GM11168 (cell line): ENCODE results near the gene PLAA.

ENCODE experiments used
- in situ Hi-C: fragments of 300-500 bp; cut with MboI; formaldehyde crosslinking; loops from one replicate; pipeline ENCODE4 v1.12.0; 2022; ENCODE audit warnings: low sequenced_read_pairs; ENCODE audit not compliant: unreplicated experiment

PLAA gene

GRCh38 chr9:26946753-26947727, at the start of gene PLAA:
Gene PLAA, minus strand, starts transcription at chr9:26947242. Its CDS starts 197 bp downstream, at chr9:26947045.
- in situ Hi-C loops = no loop called here

GRCh38 chr9:26995810-26996209, 48.8 kb upstream of the PLAA start:
- in situ Hi-C loops = no loop called here

DNA sequence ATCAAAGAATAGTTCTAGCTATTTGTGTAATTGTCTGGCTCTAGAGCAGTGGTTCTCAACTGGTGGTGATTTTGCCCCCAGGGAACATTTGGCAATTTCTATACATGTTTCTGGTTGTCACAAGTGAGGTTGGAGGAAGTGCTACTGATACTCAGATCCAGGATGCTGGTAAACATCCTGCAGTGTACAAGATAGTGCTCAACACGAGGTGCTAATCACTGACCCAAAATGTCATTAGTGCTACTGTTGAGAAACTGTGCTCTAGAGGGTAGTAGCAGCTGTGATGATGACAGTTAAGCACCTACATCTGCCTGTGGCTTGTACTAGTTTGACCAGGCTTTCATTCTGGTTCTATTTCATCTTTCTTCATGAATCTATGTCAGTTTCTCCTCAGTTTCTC, 36.3 kb upstream of the PLAA start:
- in situ Hi-C loops = no loop called here

- in situ Hi-C loops = no loop called here
These were observed 29.0 kb upstream of the PLAA start for GRCh38 chr9:26975728-26976707.

DNA sequence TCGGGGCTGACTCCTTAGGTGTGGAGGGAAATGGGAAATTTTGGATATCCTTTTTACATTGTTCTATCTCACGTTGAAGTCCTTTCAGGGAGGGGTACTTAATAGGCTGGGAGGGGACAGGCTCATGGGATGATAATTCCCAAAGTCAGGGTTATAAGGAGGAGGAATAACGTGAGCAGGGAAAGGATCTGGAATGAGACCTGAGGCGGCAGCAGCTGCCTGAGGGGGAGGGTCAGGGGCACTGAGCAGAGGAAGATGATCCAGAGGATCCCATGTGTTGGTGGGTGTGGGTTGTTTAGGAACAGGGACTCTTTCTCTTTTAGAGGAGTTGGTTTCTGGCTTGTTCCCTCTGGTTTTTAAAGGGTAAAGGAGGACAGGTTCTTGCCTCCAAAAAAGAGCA, 27.9 kb upstream of the PLAA start:
- in situ Hi-C loops = no loop called here

- in situ Hi-C loops = no loop called here
These were observed 26.9 kb upstream of the PLAA start for GRCh38 chr9:26973989-26974388.

GRCh38 chr9:26971721-26972120, 24.7 kb upstream of the PLAA start:
- in situ Hi-C loops = no loop called here

DNA sequence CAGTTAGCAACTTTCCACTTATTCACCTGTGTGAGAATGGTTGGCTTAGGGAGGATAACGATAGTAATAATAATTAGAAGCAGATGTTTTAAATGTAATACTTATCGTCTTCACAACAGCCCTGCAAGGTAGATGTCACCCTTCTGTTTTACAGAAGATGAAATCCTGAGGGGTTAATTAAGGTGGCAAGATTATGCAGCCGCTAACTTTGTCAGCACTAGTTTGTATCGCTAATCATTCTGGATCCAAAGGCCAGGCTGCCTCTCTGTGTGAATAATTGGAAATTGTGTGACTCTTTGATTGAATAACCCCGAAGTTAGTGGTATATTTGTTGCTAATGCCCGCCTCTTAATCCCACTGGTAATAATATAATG, 9.8 kb upstream of the PLAA start:
- in situ Hi-C loops = no loop called here

DNA sequence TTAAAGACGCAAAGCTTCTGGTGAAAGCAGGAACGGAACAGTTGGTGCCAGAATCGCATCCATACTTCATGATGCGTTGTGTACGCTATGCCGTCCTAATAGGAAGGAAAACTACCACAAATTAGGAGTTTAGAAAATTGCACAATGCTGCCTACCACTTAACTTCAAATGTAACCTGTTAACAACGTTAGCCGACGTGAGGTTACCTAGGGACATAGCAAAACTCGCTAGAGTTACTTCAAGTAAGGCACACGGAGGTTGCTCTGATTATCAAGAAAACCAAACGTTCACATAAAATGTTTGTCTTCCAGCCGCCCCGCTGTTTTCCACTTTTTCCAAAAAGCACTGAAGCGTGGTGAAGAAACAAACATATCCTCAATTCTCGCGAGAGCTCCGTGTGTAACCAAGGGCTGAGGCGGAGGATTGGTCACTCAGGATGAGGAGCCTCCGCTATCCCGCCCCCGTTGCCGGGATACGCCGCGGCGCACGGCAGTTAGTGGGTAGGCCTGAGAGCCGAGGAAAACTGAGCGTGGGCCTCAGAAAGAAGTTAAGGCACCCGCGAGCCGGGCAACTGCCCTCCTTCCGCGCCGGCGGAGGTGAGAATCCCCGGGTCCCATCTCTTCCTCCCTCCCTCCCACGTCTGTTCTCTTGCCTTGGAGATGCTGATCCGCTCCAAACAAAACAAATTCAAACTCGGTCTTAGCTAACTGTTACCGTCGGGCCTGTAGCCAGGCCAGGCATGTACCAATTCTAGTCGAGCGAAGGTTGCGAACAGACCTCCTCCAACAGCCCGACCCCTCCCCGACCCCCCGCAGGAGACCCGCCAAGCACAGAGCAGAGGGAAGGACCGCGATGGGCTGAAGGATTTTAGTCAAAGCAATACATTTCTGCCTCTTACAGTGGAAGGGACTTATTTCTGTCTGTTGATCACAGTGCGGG, 9.1 kb upstream of the PLAA start, which contains the start of gene IFT74:
Gene IFT74 (plus strand): TSS at position 492 of the 939 bp plus-strand sequence. CDS start 5,556 bp downstream, outside the sequence.
- in situ Hi-C loops = no loop called here

- in situ Hi-C loops = no loop called here
These were observed 8.3 kb upstream of the PLAA start for GRCh38 chr9:26955222-26955903.

GRCh38 chr9:26954050-26954508, 7.0 kb upstream of the PLAA start:
- in situ Hi-C loops = no loop called here

- in situ Hi-C loops = no loop called here
These were observed 4.8 kb upstream of the PLAA start for GRCh38 chr9:26951794-26952193.

DNA sequence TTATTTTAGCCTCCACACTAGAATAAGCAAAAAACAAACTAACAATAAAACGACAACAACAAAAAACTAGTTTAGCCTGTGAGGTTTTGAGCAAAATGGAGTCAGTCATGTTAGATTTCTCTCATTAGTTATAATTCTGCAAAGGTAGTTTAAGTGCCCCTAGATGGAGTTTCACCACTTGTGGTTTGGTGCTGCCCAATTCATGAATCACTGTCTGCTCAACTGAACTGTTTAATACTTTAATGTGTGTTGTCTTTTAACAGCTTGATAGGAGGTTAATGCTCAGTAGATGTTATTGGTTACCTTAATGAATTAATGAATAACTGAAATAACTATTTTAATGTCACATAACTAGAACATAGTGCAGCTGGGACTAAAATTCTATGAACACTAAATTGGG, 3.5 kb upstream of the PLAA start:
- in situ Hi-C loops = no loop called here

- in situ Hi-C loops = no loop called here
These were observed 2.6 kb upstream of the PLAA start for GRCh38 chr9:26949637-26950069.

GRCh38 chr9:26947736-26948135, 694 bp upstream of the PLAA start:
- in situ Hi-C loops = no loop called here

DNA sequence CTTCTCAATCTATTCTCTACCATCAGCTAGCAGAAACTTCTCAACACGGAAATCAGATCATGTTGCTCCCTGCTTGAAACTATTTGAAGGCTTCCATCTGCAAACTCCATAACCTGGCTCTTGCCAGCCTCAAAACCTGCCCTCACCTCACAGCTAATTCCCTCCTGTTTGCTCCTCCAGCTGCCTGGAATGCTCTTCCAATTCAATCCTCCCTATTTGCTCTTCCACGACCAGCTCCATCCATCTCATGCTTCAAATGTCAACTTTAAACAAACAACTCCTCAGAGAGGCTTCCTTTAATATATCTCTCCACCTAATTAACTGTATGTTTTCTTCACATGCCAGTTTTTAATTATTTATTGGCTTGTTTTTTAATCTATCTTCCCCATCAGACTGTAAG, 1.5 kb downstream of the PLAA start:
- in situ Hi-C loops = no loop called here

DNA sequence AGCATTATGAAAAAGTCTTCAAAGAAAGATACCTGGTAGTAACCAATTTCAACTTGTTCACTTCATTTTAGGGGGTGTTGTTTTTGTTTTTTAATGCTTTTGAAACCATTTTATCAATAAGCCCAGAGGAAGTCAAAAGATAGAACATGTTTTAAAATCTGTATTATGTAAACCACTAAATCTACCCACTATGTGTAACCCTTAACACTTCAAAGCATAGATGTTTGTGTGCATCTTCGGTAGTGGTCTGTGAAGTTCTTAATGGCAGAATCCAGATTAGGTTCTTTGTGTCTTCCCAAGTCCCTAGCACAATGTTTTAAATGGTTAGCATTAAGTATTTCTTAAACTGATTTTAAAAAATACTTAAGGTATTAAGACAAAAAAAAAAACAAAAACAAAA, 6.3 kb downstream of the PLAA start:
- in situ Hi-C loops = no loop called here

- in situ Hi-C loops = no loop called here
These were observed 6.9 kb downstream of the PLAA start for GRCh38 chr9:26939955-26940711.
